ENCODE data around the gene TJP1.
"Not testable (repeated sequence)": the region's sequence is repeated elsewhere in the genome, so short reads cannot be mapped to it uniquely, and the experiment has no call there.

TJP1 gene

GRCh38 chr15:29819979-29820378 is 2.3 kb downstream of the TJP1 start:
- DNase-seq (ENCODE audit: low spot score) = no peak
- in situ Hi-C loops (cut with MboI; ENCODE audit: low pct_unique_long_range_greater_than_20kb, low sequenced_read_pairs, unreplicated experiment) = no loop called here
- no peak for TF ChIP-seq CTCF (IDR thresholded peaks at IDR 0.05; ENCODE audit: extremely low read depth, insufficient read depth, missing control alignments)

- TF ChIP-seq CTCF (IDR thresholded peaks at IDR 0.05; ENCODE audit: extremely low read depth, insufficient read depth, missing control alignments) = no peak
- in situ Hi-C loops (cut with MboI; ENCODE audit: low pct_unique_long_range_greater_than_20kb, low sequenced_read_pairs, unreplicated experiment) = no loop called here
- DNase-seq (ENCODE audit: low spot score) = no peak
These were observed 4.1 kb downstream of the TJP1 start for GRCh38 chr15:29818141-29818540.

GRCh38 chr15:29817455-29817854 is 4.8 kb downstream of the TJP1 start:
- in situ Hi-C loops (cut with MboI; ENCODE audit: low pct_unique_long_range_greater_than_20kb, low sequenced_read_pairs, unreplicated experiment); DNase-seq (ENCODE audit: low spot score): not testable (repeated sequence)

GRCh38 chr15:29815000-29815710 is 7.1 kb downstream of the TJP1 start:
- in situ Hi-C loops (cut with MboI; ENCODE audit: low pct_unique_long_range_greater_than_20kb, low sequenced_read_pairs, unreplicated experiment) = no loop called here
- no peak for TF ChIP-seq CTCF (IDR thresholded peaks at IDR 0.05; ENCODE audit: extremely low read depth, insufficient read depth, missing control alignments)

GRCh38 chr15:29813009-29813408 is 9.3 kb downstream of the TJP1 start:
- TF ChIP-seq CTCF (IDR thresholded peaks at IDR 0.05; ENCODE audit: extremely low read depth, insufficient read depth, missing control alignments) = no peak
- in situ Hi-C loops (cut with MboI; ENCODE audit: low pct_unique_long_range_greater_than_20kb, low sequenced_read_pairs, unreplicated experiment) = no loop called here
- no peak for DNase-seq (ENCODE audit: low spot score)

More at GRCh38 chr15:29815000-29815710, 7.1 kb downstream of the TJP1 start:
- no peak for DNase-seq (ENCODE audit: low spot score)

GRCh38 chr15:29812384-29812694 is 9.9 kb downstream of the TJP1 start:
- in situ Hi-C loops (cut with MboI; ENCODE audit: low pct_unique_long_range_greater_than_20kb, low sequenced_read_pairs, unreplicated experiment) = no loop called here
- DNase-seq (ENCODE audit: low spot score) = no peak
- no peak for TF ChIP-seq CTCF (IDR thresholded peaks at IDR 0.05; ENCODE audit: extremely low read depth, insufficient read depth, missing control alignments)

GRCh38 chr15:29811691-29812383 is 10.4 kb downstream of the TJP1 start:
- in situ Hi-C loops (cut with MboI; ENCODE audit: low pct_unique_long_range_greater_than_20kb, low sequenced_read_pairs, unreplicated experiment) = no loop called here
- no peak for TF ChIP-seq CTCF (IDR thresholded peaks at IDR 0.05; ENCODE audit: extremely low read depth, insufficient read depth, missing control alignments)
- no peak for DNase-seq (ENCODE audit: low spot score)

Data from GM13977 (cell line).